ENCODE data around the gene DPY19L3. TPM values are rescaled to one million over a fixed set of nuclear protein-coding genes. Genes with fewer than 3 reads are reported as not detected.
A peak's percentile ranks its signal among the peaks of the same experiment; 100 is the strongest.
"Not testable (repeated sequence)": the region's sequence is repeated elsewhere in the genome, so short reads cannot be mapped to it uniquely, and the experiment has no call there.

The DPY19L3 gene
- total RNA-seq, 1 experiment from 2014 or later = 17.3 TPM

- in situ Hi-C loops (cut with HindIII; ENCODE audit: low sequenced_read_pairs) = no loop called here
- DNase-seq (ENCODE audit: low spot score) = no peak
Measured at GRCh38 chr19:32388393-32388855, 17.1 kb upstream of the DPY19L3 start.

GRCh38 chr19:32392901-32393300, 12.7 kb upstream of the DPY19L3 start:
- in situ Hi-C loops (cut with HindIII; ENCODE audit: low sequenced_read_pairs) = no loop called here
- no peak for DNase-seq (ENCODE audit: low spot score)

- no peak for DNase-seq (ENCODE audit: low spot score)
- in situ Hi-C loops (cut with HindIII; ENCODE audit: low sequenced_read_pairs) = no loop called here
Measured at GRCh38 chr19:32396046-32396652, 9.4 kb upstream of the DPY19L3 start.

GRCh38 chr19:32397671-32398101, 7.9 kb upstream of the DPY19L3 start:
- in situ Hi-C loops (cut with HindIII; ENCODE audit: low sequenced_read_pairs) = no loop called here
- DNase-seq (ENCODE audit: low spot score) = no peak

- in situ Hi-C loops (cut with HindIII; ENCODE audit: low sequenced_read_pairs) = no loop called here
- DNase-seq (ENCODE audit: low spot score) = no peak
Measured at GRCh38 chr19:32401992-32402391, 3.6 kb upstream of the DPY19L3 start.

- in situ Hi-C loops (cut with HindIII; ENCODE audit: low sequenced_read_pairs) = no loop called here
- DNase-seq (ENCODE audit: low spot score) = no peak
Measured at GRCh38 chr19:32403291-32403995, 2.1 kb upstream of the DPY19L3 start.

- peak; percentile 23 for DNase-seq (ENCODE audit: low spot score)
Measured at GRCh38 chr19:32404213-32404932, 1.2 kb upstream of the DPY19L3 start.

GRCh38 chr19:32404933-32405430, 588 bp upstream of the DPY19L3 start:
- peak; percentile 63 for DNase-seq (ENCODE audit: low spot score)
- in situ Hi-C loops (cut with HindIII; ENCODE audit: low sequenced_read_pairs) = no loop called here

More at GRCh38 chr19:32404213-32404932, 1.2 kb upstream of the DPY19L3 start:
- in situ Hi-C loops (cut with HindIII; ENCODE audit: low sequenced_read_pairs) = no loop called here

GRCh38 chr19:32406161-32407003, 812 bp downstream of the DPY19L3 start:
- in situ Hi-C loops (cut with HindIII; ENCODE audit: low sequenced_read_pairs) = no loop called here
- peak; percentile 17 for DNase-seq (ENCODE audit: low spot score)

- DNase-seq (ENCODE audit: low spot score) = peak; percentile 29
- in situ Hi-C loops (cut with HindIII; ENCODE audit: low sequenced_read_pairs) = no loop called here
Measured at GRCh38 chr19:32407004-32407992, 1.7 kb downstream of the DPY19L3 start.

GRCh38 chr19:32415246-32415645, 9.7 kb downstream of the DPY19L3 start:
- peak; percentile 19 for DNase-seq (ENCODE audit: low spot score)
- in situ Hi-C loops (cut with HindIII; ENCODE audit: low sequenced_read_pairs) = no loop called here

- in situ Hi-C loops (cut with HindIII; ENCODE audit: low sequenced_read_pairs) = no loop called here
- DNase-seq (ENCODE audit: low spot score) = no peak
Measured at GRCh38 chr19:32415669-32416068, 10.1 kb downstream of the DPY19L3 start.

- in situ Hi-C loops (cut with HindIII; ENCODE audit: low sequenced_read_pairs) = no loop called here
- DNase-seq (ENCODE audit: low spot score) = no peak
Measured at GRCh38 chr19:32416749-32417456, 11.3 kb downstream of the DPY19L3 start.

GRCh38 chr19:32418155-32418554, 12.6 kb downstream of the DPY19L3 start:
- in situ Hi-C loops (cut with HindIII; ENCODE audit: low sequenced_read_pairs) = no loop called here
- no peak for DNase-seq (ENCODE audit: low spot score)

- in situ Hi-C loops (cut with HindIII; ENCODE audit: low sequenced_read_pairs) = no loop called here
- DNase-seq (ENCODE audit: low spot score) = no peak
Measured at GRCh38 chr19:32421589-32422361, 16.2 kb downstream of the DPY19L3 start.

GRCh38 chr19:32422435-32422834, 16.9 kb downstream of the DPY19L3 start:
- no peak for DNase-seq (ENCODE audit: low spot score)
- in situ Hi-C loops (cut with HindIII; ENCODE audit: low sequenced_read_pairs) = no loop called here

GRCh38 chr19:32423944-32424343, 18.4 kb downstream of the DPY19L3 start:
- DNase-seq (ENCODE audit: low spot score); in situ Hi-C loops (cut with HindIII; ENCODE audit: low sequenced_read_pairs): not testable (repeated sequence)

Measured in G401 (cell line).